Measurements from ENCODE around the gene ACAP3. TPM values are rescaled to one million over a fixed set of nuclear protein-coding genes. Genes with fewer than 3 reads are reported as not detected.

The ACAP3 gene
- total RNA-seq, 1 experiment from 2014 or later = 67.6 TPM

DNA sequence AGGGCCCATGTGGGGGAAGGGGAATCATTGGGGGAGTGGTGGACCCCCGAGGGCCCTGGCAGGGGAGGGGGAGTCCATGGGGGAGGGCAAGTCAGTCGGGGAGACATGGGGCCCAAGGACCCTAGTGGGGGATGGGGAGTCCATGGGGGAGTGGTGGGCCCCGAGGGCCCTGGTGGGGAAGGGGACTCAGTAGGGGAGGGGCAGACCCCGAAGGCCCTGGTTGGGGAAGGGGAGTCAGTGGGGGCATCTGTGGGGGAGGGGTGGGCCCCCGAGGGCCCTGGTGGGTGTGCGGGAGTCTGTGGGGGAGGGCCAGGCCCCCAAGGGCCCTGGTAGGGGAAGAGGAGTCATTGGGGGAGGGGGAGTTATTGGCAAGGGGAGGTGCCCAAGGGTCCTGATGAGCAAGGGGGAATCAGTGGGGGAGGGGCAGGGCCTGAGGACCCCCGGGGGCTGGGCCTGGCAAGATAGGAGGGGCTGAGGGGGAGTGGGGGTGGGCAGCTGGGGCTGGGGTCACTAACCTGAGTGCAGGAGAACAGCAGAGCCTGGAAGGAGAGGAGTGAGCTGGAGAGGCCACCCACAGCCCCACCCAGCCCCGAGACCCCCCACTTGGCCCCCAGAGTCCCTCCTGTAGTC is 48.6 kb upstream of the ACAP3 start:
- Histone ChIP-seq H3K27me3 (replicated peaks; ENCODE audit: insufficient read depth, low read depth, low read length, poor library complexity) (peaks cover 5% of the 10 kb centered on the region), H3K27ac (ENCODE audit: low read depth, low read length, poor library complexity, severe bottlenecking) (no peak overlapping the region), H3K4me1 (ENCODE audit: insufficient read depth, low read length, poor library complexity, severe bottlenecking) (no peaks in the 10 kb centered on the region), H3K36me3 (ENCODE audit: insufficient read depth, low read length, poor library complexity, severe bottlenecking) (no peaks in the 10 kb centered on the region), H3K4me3 (ENCODE audit: low read depth, low read length, poor library complexity, severe bottlenecking) (no peak overlapping the region), H3K9me3 (ENCODE audit: low read depth, low read length, poor library complexity, severe bottlenecking) (no peaks in the 10 kb centered on the region)
- TF ChIP-seq, protein P1, sequence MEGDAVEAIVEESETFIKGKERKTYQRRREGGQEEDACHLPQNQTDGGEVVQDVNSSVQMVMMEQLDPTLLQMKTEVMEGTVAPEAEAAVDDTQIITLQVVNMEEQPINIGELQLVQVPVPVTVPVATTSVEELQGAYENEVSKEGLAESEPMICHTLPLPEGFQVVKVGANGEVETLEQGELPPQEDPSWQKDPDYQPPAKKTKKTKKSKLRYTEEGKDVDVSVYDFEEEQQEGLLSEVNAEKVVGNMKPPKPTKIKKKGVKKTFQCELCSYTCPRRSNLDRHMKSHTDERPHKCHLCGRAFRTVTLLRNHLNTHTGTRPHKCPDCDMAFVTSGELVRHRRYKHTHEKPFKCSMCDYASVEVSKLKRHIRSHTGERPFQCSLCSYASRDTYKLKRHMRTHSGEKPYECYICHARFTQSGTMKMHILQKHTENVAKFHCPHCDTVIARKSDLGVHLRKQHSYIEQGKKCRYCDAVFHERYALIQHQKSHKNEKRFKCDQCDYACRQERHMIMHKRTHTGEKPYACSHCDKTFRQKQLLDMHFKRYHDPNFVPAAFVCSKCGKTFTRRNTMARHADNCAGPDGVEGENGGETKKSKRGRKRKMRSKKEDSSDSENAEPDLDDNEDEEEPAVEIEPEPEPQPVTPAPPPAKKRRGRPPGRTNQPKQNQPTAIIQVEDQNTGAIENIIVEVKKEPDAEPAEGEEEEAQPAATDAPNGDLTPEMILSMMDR (conservative IDR thresholded peaks at IDR 0.05; ENCODE audit: low read depth, low read length) = no peak
- no peak for TF ChIP-seq EZH2 (IDR thresholded peaks at IDR 0.05; ENCODE audit: borderline replicate concordance, low read depth, low read length, poor library complexity, severe bottlenecking)
- CTCF ChIA-PET = no interaction called here
- POLR2A ChIA-PET (ENCODE audit: low non-redundant PET) = no interaction called here
- no peak for DNase-seq (ENCODE audit: low spot score)
- intact Hi-C loops (cut with micrococcal nuclease; ENCODE audit: unreplicated experiment) = no loop called here
- no TSS peak for BruUV-seq (replicated peaks)

DNA sequence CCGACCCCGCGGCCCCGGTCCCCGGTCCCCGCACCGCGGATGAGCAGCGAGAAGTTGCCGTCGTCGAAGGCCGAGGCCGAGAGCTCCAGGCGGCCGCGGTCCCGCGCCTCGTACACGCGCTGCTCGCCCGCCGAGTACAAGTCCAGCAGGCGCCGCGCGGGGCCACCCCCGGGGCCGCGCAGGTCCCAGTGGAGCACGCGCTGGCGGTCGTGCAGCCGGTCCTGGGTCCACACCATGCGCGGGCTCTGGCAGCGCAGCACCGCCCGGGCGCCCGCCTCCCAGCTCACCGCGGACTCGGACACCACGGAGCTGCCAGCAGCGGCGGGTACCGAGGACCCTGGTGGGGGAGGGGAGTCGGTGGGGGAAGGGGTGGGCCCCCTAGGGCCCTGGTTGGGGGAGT is 47.7 kb upstream of the ACAP3 start:
- TF ChIP-seq, protein P1 (conservative IDR thresholded peaks at IDR 0.05; ENCODE audit: low read depth, low read length) = no peak
- no peak for TF ChIP-seq EZH2 (IDR thresholded peaks at IDR 0.05; ENCODE audit: borderline replicate concordance, low read depth, low read length, poor library complexity, severe bottlenecking)
- DNase-seq (ENCODE audit: low spot score) = no peak
- no TSS peak for BruUV-seq (replicated peaks)
- Histone ChIP-seq H3K27ac (ENCODE audit: low read depth, low read length, poor library complexity, severe bottlenecking) (no peak overlapping the region), H3K9me3 (ENCODE audit: low read depth, low read length, poor library complexity, severe bottlenecking) (no peaks in the 10 kb centered on the region), H3K36me3 (ENCODE audit: insufficient read depth, low read length, poor library complexity, severe bottlenecking) (no peaks in the 10 kb centered on the region), H3K4me1 (ENCODE audit: insufficient read depth, low read length, poor library complexity, severe bottlenecking) (no peaks in the 10 kb centered on the region), H3K4me3 (ENCODE audit: low read depth, low read length, poor library complexity, severe bottlenecking) (no peak overlapping the region), H3K27me3 (replicated peaks; ENCODE audit: insufficient read depth, low read depth, low read length, poor library complexity) (peaks cover 5% of the 10 kb centered on the region)
- ChIA-PET CTCF (no interaction called here), POLR2A (ENCODE audit: low non-redundant PET) (interaction anchor here (0.6 kb wide), 1 partner anchor 12 kb away, joined by 5 read pairs; no protein-coding TSS in a partner anchor)
- intact Hi-C loops (cut with micrococcal nuclease; ENCODE audit: unreplicated experiment) = no loop called here

DNA sequence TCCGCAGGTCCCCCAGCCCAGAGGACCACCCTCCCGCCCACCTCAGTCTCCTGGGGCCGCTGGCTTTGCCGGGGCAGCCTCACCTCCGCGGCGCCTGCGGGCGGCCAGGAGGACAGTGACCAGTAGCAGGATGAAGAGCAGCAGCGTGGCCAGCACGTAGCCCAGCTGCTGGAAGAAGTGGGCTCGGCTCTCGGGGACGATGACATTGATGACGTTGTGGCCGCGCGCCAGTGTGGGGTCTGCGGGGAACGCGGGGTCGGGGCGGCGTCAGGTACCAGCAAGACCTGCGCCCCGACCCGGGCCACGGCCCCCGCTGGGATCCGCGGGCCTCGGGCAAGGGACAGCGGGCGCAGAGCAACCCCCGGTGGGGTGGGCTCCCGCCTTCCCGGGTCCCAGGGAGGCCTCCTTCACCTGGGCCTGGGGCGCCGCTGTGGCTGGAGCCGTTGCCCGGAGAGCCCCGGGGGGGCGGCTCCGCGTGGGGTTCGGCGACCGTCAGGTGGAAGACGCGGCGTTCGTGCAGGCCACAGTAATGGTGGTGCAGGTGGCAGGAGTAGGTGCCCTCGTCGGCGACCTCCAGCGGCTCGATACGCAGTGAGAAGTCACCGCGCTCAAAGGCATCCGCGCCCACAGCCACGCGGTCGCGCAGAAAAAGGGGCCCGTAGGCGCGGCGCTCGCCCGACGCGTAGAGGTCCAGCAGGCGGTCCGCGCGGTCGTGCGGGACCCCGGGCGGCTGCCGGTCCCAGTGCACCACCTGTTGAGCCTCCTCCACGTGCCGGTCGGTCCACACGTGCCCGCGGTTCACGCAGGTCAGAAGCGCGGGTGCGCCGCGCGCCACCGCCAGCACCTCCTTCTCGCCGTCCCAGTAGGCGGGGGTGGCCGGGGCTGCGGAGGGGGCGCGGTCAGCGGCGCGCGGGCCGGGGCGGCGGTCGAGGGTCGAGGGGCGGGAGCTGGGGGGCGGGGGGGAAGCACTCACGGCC is 46.8 kb upstream of the ACAP3 start:
- ChIA-PET CTCF (no interaction called here), POLR2A (ENCODE audit: low non-redundant PET) (no interaction called here)
- Histone ChIP-seq H3K4me3 (ENCODE audit: low read depth, low read length, poor library complexity, severe bottlenecking) (no peak overlapping the region), H3K36me3 (ENCODE audit: insufficient read depth, low read length, poor library complexity, severe bottlenecking) (no peaks in the 10 kb centered on the region), H3K27me3 (replicated peaks; ENCODE audit: insufficient read depth, low read depth, low read length, poor library complexity) (peaks cover 5% of the 10 kb centered on the region), H3K9me3 (ENCODE audit: low read depth, low read length, poor library complexity, severe bottlenecking) (no peaks in the 10 kb centered on the region), H3K27ac (ENCODE audit: low read depth, low read length, poor library complexity, severe bottlenecking) (no peak overlapping the region), H3K4me1 (ENCODE audit: insufficient read depth, low read length, poor library complexity, severe bottlenecking) (no peaks in the 10 kb centered on the region)
- no TSS peak for BruUV-seq (replicated peaks)
- intact Hi-C loops (cut with micrococcal nuclease; ENCODE audit: unreplicated experiment) = no loop called here
- no peak for DNase-seq (ENCODE audit: low spot score)
- no peak for TF ChIP-seq EZH2 (IDR thresholded peaks at IDR 0.05; ENCODE audit: borderline replicate concordance, low read depth, low read length, poor library complexity, severe bottlenecking)
- TF ChIP-seq, protein P1 (conservative IDR thresholded peaks at IDR 0.05; ENCODE audit: low read depth, low read length) = no peak
